ENCODE results near the gene SPAG6. TPM values are rescaled to one million over a fixed set of nuclear protein-coding genes. Genes with fewer than 3 reads are reported as not detected.

Gene SPAG6
- total RNA-seq, 1 experiment from 2014 or later: not detected

GRCh38 chr10:22321924-22322640 lies 23.2 kb upstream of the SPAG6 start:
- DNase-seq (ENCODE audit: low read depth): peak; percentile 21

- DNase-seq (ENCODE audit: low read depth): no peak
Observed at GRCh38 chr10:22322641-22323160, 22.6 kb upstream of the SPAG6 start.

GRCh38 chr10:22323538-22324305 lies 21.6 kb upstream of the SPAG6 start:
- no peak for DNase-seq (ENCODE audit: low read depth)

GRCh38 chr10:22324413-22324812 lies 20.9 kb upstream of the SPAG6 start:
- DNase-seq (ENCODE audit: low read depth): no peak

- DNase-seq (ENCODE audit: low read depth): no peak
Observed at GRCh38 chr10:22324893-22325271, 20.4 kb upstream of the SPAG6 start.

- peak; percentile 52 for DNase-seq (ENCODE audit: low read depth)
Observed at GRCh38 chr10:22325272-22326144, 19.8 kb upstream of the SPAG6 start.

- no peak for DNase-seq (ENCODE audit: low read depth)
Observed at GRCh38 chr10:22326145-22326702, 19.1 kb upstream of the SPAG6 start.

GRCh38 chr10:22329150-22329549 lies 16.1 kb upstream of the SPAG6 start:
- DNase-seq (ENCODE audit: low read depth): no peak

- DNase-seq (ENCODE audit: low read depth): no peak
Observed at GRCh38 chr10:22332116-22332692, 13.1 kb upstream of the SPAG6 start.

- no peak for DNase-seq (ENCODE audit: low read depth)
Observed at GRCh38 chr10:22333167-22333974, 11.9 kb upstream of the SPAG6 start.

- DNase-seq (ENCODE audit: low read depth): no peak
Observed at GRCh38 chr10:22333975-22334282, 11.4 kb upstream of the SPAG6 start.

GRCh38 chr10:22334414-22335172 lies 10.7 kb upstream of the SPAG6 start:
- no peak for DNase-seq (ENCODE audit: low read depth)

GRCh38 chr10:22335173-22335933 lies 9.9 kb upstream of the SPAG6 start:
- peak; percentile 27 for DNase-seq (ENCODE audit: low read depth)

GRCh38 chr10:22338185-22338900 lies 7.0 kb upstream of the SPAG6 start:
- DNase-seq (ENCODE audit: low read depth): no peak

- DNase-seq (ENCODE audit: low read depth): no peak
Observed at GRCh38 chr10:22338931-22339330, 6.4 kb upstream of the SPAG6 start.

- no peak for DNase-seq (ENCODE audit: low read depth)
Observed at GRCh38 chr10:22339761-22340328, 5.5 kb upstream of the SPAG6 start.

GRCh38 chr10:22340329-22341189 lies 4.7 kb upstream of the SPAG6 start:
- peak; percentile 80 for DNase-seq (ENCODE audit: low read depth)

Measured in LHCN-M2 (cell line).